Lung (tissue), 12 donors: ENCODE results near the gene ZNF319. TPM values are rescaled to one million over a fixed set of nuclear protein-coding genes. Genes with fewer than 3 reads are reported as not detected.

ENCODE experiments used
- ATAC-seq: fragments of 200-7000 bp; cut with Tn5 transposase; one replicate; pipeline ENCODE4 v1.9.1; 2020; ENCODE audit warnings: moderate number of reproducible peaks; ENCODE audit not compliant: insufficient read depth, low FRiP score
- DNase-seq, 3 donors: peaks; one replicate each; pipeline ENCODE4 v3.0.0-alpha.2; 2013 to 2017
- H3K27ac ChIP-seq, 2 donors: one replicate each; pipeline ENCODE4 v1.5.1; 2013; ENCODE audit warnings: mild to moderate bottlenecking in 2 of 2, moderate library complexity in 2 of 2, control low read depth in 1 of 2, inconsistent platforms in 1 of 2, low read depth in 1 of 2, low read length in 1 of 2
- H3K27me3 ChIP-seq, 3 donors: one replicate each; pipeline ENCODE4 v1.5.1; 2013; ENCODE audit warnings: low read length in 2 of 3; ENCODE audit not compliant: control insufficient read depth in 3 of 3, insufficient read depth in 3 of 3
- H3K36me3 ChIP-seq, 4 donors: one replicate each; pipeline ENCODE4 v1.5.1; 2013; ENCODE audit warnings: low read length in 4 of 4, mild to moderate bottlenecking in 1 of 4, moderate library complexity in 1 of 4; ENCODE audit not compliant: control insufficient read depth in 4 of 4, insufficient read depth in 4 of 4
- H3K4me1 ChIP-seq, 5 donors: one replicate each; pipeline ENCODE4 v1.5.1; 2013; ENCODE audit warnings: low read length in 5 of 5, mild to moderate bottlenecking in 2 of 5, moderate library complexity in 1 of 5; ENCODE audit not compliant: control insufficient read depth in 5 of 5, insufficient read depth in 5 of 5
- H3K4me3 ChIP-seq: one replicate; pipeline ENCODE4 v1.5.1; 2013; ENCODE audit warnings: mild to moderate bottlenecking, control low read depth, moderate library complexity
- H3K9ac ChIP-seq, 2 donors: one replicate each; pipeline ENCODE4 v1.5.1; 2013; ENCODE audit warnings: low read length in 2 of 2, control low read depth in 1 of 2; ENCODE audit not compliant: insufficient read depth in 1 of 2
- H3K9me3 ChIP-seq, 4 donors: one replicate each; pipeline ENCODE4 v1.5.1; 2013; ENCODE audit warnings: low read length in 3 of 4, mild to moderate bottlenecking in 1 of 4, moderate library complexity in 1 of 4; ENCODE audit not compliant: control insufficient read depth in 4 of 4, insufficient read depth in 3 of 4
- WGBS, 2 donors: extraction: QIAGEN DNeasy Blood & Tissue Kit; methylation state at CpG; one replicate each; pipeline ENCODE4 v1.1.7; 2013; 5-methylcytosine and 5-hydroxymethylcytosine counted together
- polyA plus RNA-seq, 2 donors: library from polyadenylated mRNA; stranded (reverse); fragments of 200-250 nt; gene quantifications; one replicate each; pipeline ENCODE4 v1.2.1, GENCODE V29; 2013
- total RNA-seq, 2 donors: library from RNA; depleted of rRNA in 1 of 2; stranded (reverse); fragments of >200 nt in 1 of 2; gene quantifications; one replicate each; pipeline ENCODE4 v1.2.1, GENCODE V29; 2014 to 2021
- TF ChIP-seq, protein P1 (sequence below): IDR thresholded peaks from 2 replicates; pipeline ENCODE4 v1.5.1; 2012; ENCODE audit warnings: mild to moderate bottlenecking; ENCODE audit errors: control extremely low read depth, extremely low read depth
- donor health status: control.
- donor health status: control.
- donor health status: Bipolar disorder and iron deficiency.
- donor health status: healthy.
- donor health status: DM: yes; HTN: yes; CAD: no.

ZNF319 gene
- total and polyA plus RNA-seq, 4 donors = 6.0 to 15.3 (median 9.6) TPM

DNA sequence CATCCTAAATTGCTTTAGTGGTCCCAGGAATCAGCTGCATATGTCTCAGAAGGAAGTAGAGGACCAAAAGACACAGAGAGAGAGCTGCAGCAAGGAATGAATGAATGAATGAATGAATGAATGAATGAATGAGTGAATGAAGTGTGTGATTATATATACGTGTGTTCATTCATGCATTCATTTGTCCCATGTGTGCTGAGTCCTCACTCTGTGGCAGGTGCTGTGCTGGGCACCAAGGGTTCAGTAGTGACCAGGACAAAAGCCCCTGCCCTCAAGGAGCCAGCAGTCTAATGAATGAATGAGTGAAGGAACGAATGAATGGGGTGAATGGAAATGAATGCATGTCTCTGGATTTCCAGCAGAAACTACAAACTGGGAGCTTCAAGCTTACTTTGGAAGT, 38.9 kb downstream of the ZNF319 start:
- no peak overlapping the region for H3K9ac ChIP-seq
- H3K9me3 ChIP-seq = no peaks in the 10 kb centered on the region
- H3K27me3 ChIP-seq = no peaks in the 10 kb centered on the region
- no peaks in the 10 kb centered on the region for H3K36me3 ChIP-seq
- DNase-seq = no peak
- TF ChIP-seq, protein P1, sequence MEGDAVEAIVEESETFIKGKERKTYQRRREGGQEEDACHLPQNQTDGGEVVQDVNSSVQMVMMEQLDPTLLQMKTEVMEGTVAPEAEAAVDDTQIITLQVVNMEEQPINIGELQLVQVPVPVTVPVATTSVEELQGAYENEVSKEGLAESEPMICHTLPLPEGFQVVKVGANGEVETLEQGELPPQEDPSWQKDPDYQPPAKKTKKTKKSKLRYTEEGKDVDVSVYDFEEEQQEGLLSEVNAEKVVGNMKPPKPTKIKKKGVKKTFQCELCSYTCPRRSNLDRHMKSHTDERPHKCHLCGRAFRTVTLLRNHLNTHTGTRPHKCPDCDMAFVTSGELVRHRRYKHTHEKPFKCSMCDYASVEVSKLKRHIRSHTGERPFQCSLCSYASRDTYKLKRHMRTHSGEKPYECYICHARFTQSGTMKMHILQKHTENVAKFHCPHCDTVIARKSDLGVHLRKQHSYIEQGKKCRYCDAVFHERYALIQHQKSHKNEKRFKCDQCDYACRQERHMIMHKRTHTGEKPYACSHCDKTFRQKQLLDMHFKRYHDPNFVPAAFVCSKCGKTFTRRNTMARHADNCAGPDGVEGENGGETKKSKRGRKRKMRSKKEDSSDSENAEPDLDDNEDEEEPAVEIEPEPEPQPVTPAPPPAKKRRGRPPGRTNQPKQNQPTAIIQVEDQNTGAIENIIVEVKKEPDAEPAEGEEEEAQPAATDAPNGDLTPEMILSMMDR = no peak
- H3K4me3 ChIP-seq = no peak overlapping the region
- 65 to 74% methylated on average over 2 of the region's 2 CpGs for WGBS, 2 donors
- H3K27ac ChIP-seq = no peak overlapping the region
- peaks cover 0 to 5% (median 0%) of the 10 kb centered on the region in 5 donors for H3K4me1 ChIP-seq
- no peak for ATAC-seq

DNA sequence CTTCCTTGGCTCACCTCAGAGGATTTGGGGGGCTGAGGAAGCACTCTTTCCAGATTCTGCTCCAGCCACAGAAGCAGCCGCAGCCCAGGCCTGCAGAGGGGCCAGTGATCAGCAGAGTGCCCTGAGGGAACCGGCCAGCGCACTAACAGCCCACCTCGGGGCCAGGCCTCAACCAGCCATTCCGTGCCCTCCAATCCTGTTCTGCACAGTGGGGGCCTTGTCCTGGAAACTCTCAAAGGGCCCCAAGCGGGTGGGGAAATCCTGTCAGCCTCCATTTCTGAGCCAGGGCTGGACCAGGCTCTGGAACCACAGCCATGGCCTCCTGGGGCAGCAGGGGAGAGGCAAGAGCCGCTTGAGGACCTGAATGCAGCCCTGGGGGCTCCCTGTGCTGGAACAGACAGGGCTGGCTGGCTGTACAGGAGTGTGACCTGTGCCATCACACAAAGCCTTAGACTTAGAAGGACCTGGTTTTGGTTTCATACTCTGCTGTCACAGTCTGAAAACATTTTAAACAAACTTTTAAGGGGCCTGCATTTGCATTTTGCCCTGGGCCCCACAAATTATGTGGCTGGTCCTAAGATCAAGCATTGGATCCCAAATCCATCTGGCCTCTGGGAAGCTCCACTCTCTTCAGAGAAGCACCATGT, 39.5 kb downstream of the ZNF319 start:
- H3K27ac ChIP-seq = no peak overlapping the region
- peaks cover 0 to 5% (median 0%) of the 10 kb centered on the region in 5 donors for H3K4me1 ChIP-seq
- ATAC-seq (no peak), DNase-seq (no peak)
- H3K27me3 ChIP-seq = no peaks in the 10 kb centered on the region
- 93 to 94% methylated on average over 7 of the region's 7 CpGs for WGBS, 2 donors
- TF ChIP-seq, protein P1 = no peak
- no peak overlapping the region for H3K4me3 ChIP-seq
- no peak overlapping the region for H3K9ac ChIP-seq
- H3K9me3 ChIP-seq = no peaks in the 10 kb centered on the region
- no peaks in the 10 kb centered on the region for H3K36me3 ChIP-seq

DNA sequence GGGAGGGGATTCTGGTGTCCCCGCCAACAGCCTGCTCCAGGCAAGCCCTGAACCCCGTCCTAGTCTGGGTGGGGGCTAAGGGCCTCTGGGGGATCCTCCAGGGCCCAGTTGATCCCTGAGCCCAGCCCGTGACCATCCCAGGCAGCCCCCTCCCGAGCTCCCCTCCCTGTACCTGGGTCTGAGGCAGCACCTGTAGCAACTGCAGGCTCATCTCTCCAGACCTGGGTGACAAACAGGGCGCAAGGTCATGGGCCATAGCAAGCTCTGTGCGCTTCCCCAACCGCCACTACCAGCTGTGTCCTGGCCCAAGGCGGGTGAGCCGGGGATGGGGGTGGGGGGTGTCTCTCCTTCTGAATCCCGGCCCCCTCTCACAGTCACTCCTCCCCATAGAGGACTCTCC, 40.2 kb downstream of the ZNF319 start:
- DNase-seq (no peak), ATAC-seq (no peak)

More for the DNA sequence above, 40.2 kb downstream of the ZNF319 start:
- Histone ChIP-seq H3K36me3 (no peaks in the 10 kb centered on the region), H3K9ac (no peak overlapping the region), H3K4me3 (no peak overlapping the region), H3K4me1 (peaks cover 0 to 5% (median 0%) of the 10 kb centered on the region in 5 donors), H3K9me3 (no peaks in the 10 kb centered on the region), H3K27me3 (no peaks in the 10 kb centered on the region), H3K27ac (no peak overlapping the region)
- WGBS, 2 donors = 83 to 98% methylated on average over 10 of the region's 10 CpGs
- TF ChIP-seq, protein P1 = no peak
